SK-N-SH treated with all-trans-retinoic acid at 6 μM for 48 hours (cell line): ENCODE results near the gene MAST4.
A peak's percentile ranks its signal among the peaks of the same experiment; 100 is the strongest.

Experiments
- ATAC-seq: fragments of 200-7000 bp; cut with Tn5 transposase; 3 replicates; pipeline ENCODE4 v1.9.1; 2020; ENCODE audit warnings: mild to moderate bottlenecking, moderate library complexity
- ARNTL ChIP-seq: fragments of 450-650 bp; formaldehyde crosslinking; IDR thresholded peaks from 2 replicates; pipeline ENCODE4 v1.5.0; 2020; ENCODE audit warnings: low read depth, mild to moderate bottlenecking, moderate library complexity, borderline replicate concordance
- BACH2 ChIP-seq: fragments of 250-450 bp; sonication (Bioruptor Pico); IDR thresholded peaks from 2 replicates; pipeline ENCODE4 v1.9.0; 2021; ENCODE audit warnings: mild to moderate bottlenecking, borderline replicate concordance
- ESRRG ChIP-seq: fragments of 250-450 bp; sonication (Bioruptor Pico); IDR thresholded peaks from 2 replicates; pipeline ENCODE4 v1.6.1; 2021; ENCODE audit warnings: mild to moderate bottlenecking
- ISL1 ChIP-seq: fragments of 250-450 bp; sonication (Bioruptor Pico); IDR thresholded peaks from 2 replicates; pipeline ENCODE4 v2.1.2; 2022; ENCODE audit warnings: mild to moderate bottlenecking, moderate library complexity
- OSR1 ChIP-seq: fragments of 250-450 bp; sonication (Bioruptor Pico); IDR thresholded peaks from 2 replicates; pipeline ENCODE4 v1.8.0; 2022; ENCODE audit warnings: moderate library complexity, mild to moderate bottlenecking, inconsistent platforms
- RARB ChIP-seq: fragments of 250-450 bp; sonication (Bioruptor Pico); IDR thresholded peaks from 2 replicates; pipeline ENCODE4 v1.8.0; 2021; ENCODE audit warnings: mild to moderate bottlenecking, moderate library complexity
- SNAI2 ChIP-seq: fragments of 250-450 bp; sonication (Bioruptor Pico); IDR thresholded peaks from 2 replicates; pipeline ENCODE4 v1.5.0; 2020; ENCODE audit warnings: mild to moderate bottlenecking, moderate library complexity
- TCF4 ChIP-seq: fragments of 250-450 bp; sonication (Bioruptor Pico); IDR thresholded peaks from 2 replicates; pipeline ENCODE4 v1.8.0; 2021; ENCODE audit warnings: mild to moderate bottlenecking, moderate library complexity, borderline replicate concordance
- TOX ChIP-seq: fragments of 250-450 bp; sonication (Bioruptor Pico); IDR thresholded peaks from 2 replicates; pipeline ENCODE4 v1.8.0; 2021; ENCODE audit warnings: mild to moderate bottlenecking, moderate library complexity, borderline replicate concordance
- ZC3H10 ChIP-seq: fragments of 250-450 bp; sonication (Bioruptor Pico); IDR thresholded peaks from 2 replicates; pipeline ENCODE4 v1.5.1; 2021; ENCODE audit warnings: mild to moderate bottlenecking, moderate library complexity
- ZFP3 ChIP-seq: fragments of 250-450 bp; sonication (Bioruptor Pico); IDR thresholded peaks from 2 replicates; pipeline ENCODE4 v1.5.0; 2020; ENCODE audit warnings: mild to moderate bottlenecking, moderate library complexity
- ZNF70 ChIP-seq: fragments of 450-650 bp; formaldehyde crosslinking; IDR thresholded peaks from 2 replicates; pipeline ENCODE4 v1.5.0; 2020; ENCODE audit warnings: mild to moderate bottlenecking, moderate library complexity
- TF ChIP-seq, protein P1 (sequence below): fragments of 250-450 bp; sonication (Bioruptor Pico); IDR thresholded peaks from 2 replicates; pipeline ENCODE4 v1.5.0; 2020; ENCODE audit warnings: mild to moderate bottlenecking, moderate library complexity
- TF ChIP-seq, protein P2 (sequence below): fragments of 250-450 bp; sonication (Bioruptor Pico); IDR thresholded peaks from 2 replicates; pipeline ENCODE4 v1.5.1; 2020; ENCODE audit warnings: low read depth, mild to moderate bottlenecking, moderate library complexity
- TF ChIP-seq, protein P3 (sequence below): fragments of 250-450 bp; sonication (Bioruptor Pico); IDR thresholded peaks from 2 replicates; pipeline ENCODE4 v1.8.0; 2021; ENCODE audit warnings: low read depth, mild to moderate bottlenecking, moderate library complexity, borderline replicate concordance
- TF ChIP-seq, protein P4 (sequence below): fragments of 250-450 bp; sonication (Bioruptor Pico); IDR thresholded peaks from 2 replicates; pipeline ENCODE4 v1.8.0; 2020; ENCODE audit warnings: mild to moderate bottlenecking, moderate library complexity, borderline replicate concordance
- TF ChIP-seq, protein P5 (sequence below): fragments of 250-450 bp; sonication (Bioruptor Pico); IDR thresholded peaks from 2 replicates; pipeline ENCODE4 v1.5.1; 2021; ENCODE audit warnings: mild to moderate bottlenecking, moderate library complexity

Gene MAST4

DNA sequence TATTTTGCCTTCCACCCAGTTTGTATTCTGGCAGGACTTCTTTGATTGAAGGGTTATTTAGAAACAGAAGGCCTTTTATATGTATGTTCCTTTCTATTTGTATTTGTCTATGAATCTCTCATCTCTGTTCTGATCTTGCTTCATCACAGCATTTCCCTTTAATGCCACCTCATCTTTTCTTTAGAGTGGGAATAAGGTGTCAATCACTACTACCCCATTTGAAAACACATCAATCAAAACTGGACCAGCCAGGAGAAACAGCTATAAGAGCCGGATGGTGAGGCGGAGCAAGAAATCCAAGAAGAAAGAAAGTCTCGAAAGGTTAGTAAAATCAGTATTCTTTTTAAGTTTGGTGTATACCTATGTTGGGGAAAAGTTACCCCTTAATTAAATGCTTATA lies 564.1 kb downstream of the MAST4 start (continued):
- TF ChIP-seq, protein P1, sequence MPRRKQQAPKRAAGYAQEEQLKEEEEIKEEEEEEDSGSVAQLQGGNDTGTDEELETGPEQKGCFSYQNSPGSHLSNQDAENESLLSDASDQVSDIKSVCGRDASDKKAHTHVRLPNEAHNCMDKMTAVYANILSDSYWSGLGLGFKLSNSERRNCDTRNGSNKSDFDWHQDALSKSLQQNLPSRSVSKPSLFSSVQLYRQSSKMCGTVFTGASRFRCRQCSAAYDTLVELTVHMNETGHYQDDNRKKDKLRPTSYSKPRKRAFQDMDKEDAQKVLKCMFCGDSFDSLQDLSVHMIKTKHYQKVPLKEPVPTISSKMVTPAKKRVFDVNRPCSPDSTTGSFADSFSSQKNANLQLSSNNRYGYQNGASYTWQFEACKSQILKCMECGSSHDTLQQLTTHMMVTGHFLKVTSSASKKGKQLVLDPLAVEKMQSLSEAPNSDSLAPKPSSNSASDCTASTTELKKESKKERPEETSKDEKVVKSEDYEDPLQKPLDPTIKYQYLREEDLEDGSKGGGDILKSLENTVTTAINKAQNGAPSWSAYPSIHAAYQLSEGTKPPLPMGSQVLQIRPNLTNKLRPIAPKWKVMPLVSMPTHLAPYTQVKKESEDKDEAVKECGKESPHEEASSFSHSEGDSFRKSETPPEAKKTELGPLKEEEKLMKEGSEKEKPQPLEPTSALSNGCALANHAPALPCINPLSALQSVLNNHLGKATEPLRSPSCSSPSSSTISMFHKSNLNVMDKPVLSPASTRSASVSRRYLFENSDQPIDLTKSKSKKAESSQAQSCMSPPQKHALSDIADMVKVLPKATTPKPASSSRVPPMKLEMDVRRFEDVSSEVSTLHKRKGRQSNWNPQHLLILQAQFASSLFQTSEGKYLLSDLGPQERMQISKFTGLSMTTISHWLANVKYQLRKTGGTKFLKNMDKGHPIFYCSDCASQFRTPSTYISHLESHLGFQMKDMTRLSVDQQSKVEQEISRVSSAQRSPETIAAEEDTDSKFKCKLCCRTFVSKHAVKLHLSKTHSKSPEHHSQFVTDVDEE: no peak
- TF ChIP-seq, all 23 proteins: peak for 0

DNA sequence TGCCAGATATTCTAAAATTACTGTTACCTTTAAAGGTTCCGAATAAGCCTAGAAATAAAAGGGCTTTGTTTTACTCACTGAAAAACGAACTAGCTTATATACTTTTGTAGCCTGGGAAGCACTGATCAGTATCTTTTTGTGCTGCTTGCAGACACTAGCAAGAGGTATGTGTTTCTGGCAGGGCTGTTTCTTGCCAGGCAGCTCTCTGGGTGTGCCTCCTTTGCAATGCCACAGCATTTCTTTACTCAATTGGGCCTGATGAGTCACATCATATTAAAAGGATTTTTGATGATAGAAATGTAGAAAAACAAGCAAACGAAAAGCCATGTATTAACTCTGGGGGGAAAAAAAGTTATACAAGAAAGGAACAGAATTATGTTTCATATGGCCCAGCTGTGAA lies 564.8 kb downstream of the MAST4 start:
- peak; percentile 92 for ATAC-seq
- no peak for TF ChIP-seq ZFP3 (CRISPR knock-in tag)
- no peak for TF ChIP-seq SNAI2
- peak; percentile 45; the same call in 1 of the 2 replicates for TF ChIP-seq ISL1
- no peak for TF ChIP-seq TCF4 (CRISPR knock-in tag)

DNA sequence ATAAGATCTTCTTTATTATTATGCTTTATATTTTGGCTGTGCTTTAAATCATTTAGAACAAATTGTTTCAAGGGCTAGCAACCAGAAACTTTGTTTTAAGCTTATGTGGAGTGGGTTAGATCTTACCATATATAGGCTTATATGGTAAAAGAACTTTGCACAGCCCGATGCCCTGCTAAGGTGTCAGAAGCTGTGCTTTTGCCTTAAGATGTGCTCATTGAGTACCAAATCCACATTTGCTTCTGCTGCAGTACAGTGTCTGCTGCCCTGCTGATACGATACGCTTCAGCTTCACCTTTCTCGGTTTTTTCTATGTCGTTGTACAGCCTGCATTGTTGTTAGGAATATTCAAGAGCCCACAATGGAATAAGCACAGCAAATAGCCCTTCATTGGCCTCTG lies 565.6 kb downstream of the MAST4 start:
- TF ChIP-seq ISL1: no peak
- TF ChIP-seq OSR1: no peak
- no peak for TF ChIP-seq ZNF70
- no peak for ATAC-seq

DNA sequence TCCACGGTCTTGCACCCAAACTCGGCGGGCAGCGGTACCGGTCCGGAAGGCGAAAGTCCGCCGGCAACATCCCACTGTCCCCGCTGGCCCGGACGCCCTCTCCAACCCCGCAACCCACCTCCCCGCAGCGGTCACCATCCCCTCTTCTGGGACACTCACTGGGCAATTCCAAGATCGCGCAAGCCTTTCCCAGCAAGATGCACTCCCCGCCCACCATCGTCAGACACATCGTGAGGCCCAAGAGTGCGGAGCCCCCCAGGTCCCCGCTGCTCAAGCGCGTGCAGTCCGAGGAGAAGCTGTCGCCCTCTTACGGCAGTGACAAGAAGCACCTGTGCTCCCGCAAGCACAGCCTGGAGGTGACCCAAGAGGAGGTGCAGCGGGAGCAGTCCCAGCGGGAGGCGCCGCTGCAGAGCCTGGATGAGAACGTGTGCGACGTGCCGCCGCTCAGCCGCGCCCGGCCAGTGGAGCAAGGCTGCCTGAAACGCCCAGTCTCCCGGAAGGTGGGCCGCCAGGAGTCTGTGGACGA lies 567.1 kb downstream of the MAST4 start:
- TF ChIP-seq, protein P2, sequence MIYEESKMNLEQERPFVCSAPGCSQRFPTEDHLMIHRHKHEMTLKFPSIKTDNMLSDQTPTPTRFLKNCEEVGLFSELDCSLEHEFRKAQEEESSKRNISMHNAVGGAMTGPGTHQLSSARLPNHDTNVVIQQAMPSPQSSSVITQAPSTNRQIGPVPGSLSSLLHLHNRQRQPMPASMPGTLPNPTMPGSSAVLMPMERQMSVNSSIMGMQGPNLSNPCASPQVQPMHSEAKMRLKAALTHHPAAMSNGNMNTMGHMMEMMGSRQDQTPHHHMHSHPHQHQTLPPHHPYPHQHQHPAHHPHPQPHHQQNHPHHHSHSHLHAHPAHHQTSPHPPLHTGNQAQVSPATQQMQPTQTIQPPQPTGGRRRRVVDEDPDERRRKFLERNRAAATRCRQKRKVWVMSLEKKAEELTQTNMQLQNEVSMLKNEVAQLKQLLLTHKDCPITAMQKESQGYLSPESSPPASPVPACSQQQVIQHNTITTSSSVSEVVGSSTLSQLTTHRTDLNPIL (CRISPR knock-in tag): no peak
- TF ChIP-seq ZC3H10 (CRISPR knock-in tag) (no peak), RARB (no peak), ZFP3 (CRISPR knock-in tag) (no peak), ISL1 (no peak)
- TF ChIP-seq, protein P3, sequence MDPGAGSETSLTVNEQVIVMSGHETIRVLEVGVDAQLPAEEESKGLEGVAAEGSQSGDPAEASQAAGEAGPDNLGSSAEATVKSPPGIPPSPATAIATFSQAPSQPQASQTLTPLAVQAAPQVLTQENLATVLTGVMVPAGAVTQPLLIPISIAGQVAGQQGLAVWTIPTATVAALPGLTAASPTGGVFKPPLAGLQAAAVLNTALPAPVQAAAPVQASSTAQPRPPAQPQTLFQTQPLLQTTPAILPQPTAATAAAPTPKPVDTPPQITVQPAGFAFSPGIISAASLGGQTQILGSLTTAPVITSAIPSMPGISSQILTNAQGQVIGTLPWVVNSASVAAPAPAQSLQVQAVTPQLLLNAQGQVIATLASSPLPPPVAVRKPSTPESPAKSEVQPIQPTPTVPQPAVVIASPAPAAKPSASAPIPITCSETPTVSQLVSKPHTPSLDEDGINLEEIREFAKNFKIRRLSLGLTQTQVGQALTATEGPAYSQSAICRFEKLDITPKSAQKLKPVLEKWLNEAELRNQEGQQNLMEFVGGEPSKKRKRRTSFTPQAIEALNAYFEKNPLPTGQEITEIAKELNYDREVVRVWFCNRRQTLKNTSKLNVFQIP (CRISPR knock-in tag): no peak
- TF ChIP-seq, protein P1: no peak
- ATAC-seq: no peak

DNA sequence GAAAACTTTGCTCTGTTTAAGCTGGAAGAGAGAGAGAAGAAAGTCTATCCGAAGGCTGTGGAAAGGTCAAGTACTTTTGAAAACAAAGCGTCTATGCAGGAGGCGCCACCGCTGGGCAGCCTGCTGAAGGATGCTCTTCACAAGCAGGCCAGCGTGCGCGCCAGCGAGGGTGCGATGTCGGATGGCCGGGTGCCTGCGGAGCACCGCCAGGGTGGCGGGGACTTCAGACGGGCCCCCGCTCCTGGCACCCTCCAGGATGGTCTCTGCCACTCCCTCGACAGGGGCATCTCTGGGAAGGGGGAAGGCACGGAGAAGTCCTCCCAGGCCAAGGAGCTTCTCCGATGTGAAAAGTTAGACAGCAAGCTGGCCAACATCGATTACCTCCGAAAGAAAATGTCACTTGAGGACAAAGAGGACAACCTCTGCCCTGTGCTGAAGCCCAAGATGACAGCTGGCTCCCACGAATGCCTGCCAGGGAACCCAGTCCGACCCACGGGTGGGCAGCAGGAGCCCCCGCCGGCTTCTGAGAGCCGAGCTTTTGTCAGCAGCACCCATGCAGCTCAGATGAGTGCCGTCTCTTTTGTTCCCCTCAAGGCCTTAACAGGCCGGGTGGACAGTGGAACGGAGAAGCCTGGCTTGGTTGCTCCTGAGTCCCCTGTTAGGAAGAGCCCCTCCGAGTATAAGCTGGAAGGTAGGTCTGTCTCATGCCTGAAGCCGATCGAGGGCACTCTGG lies 567.8 kb downstream of the MAST4 start:
- ATAC-seq: no peak
- no peak for TF ChIP-seq RARB
- TF ChIP-seq, protein P2 (CRISPR knock-in tag): no peak
- TF ChIP-seq, protein P4, sequence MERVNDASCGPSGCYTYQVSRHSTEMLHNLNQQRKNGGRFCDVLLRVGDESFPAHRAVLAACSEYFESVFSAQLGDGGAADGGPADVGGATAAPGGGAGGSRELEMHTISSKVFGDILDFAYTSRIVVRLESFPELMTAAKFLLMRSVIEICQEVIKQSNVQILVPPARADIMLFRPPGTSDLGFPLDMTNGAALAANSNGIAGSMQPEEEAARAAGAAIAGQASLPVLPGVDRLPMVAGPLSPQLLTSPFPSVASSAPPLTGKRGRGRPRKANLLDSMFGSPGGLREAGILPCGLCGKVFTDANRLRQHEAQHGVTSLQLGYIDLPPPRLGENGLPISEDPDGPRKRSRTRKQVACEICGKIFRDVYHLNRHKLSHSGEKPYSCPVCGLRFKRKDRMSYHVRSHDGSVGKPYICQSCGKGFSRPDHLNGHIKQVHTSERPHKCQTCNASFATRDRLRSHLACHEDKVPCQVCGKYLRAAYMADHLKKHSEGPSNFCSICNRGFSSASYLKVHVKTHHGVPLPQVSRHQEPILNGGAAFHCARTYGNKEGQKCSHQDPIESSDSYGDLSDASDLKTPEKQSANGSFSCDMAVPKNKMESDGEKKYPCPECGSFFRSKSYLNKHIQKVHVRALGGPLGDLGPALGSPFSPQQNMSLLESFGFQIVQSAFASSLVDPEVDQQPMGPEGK: no peak
- TF ChIP-seq TCF4 (CRISPR knock-in tag): no peak
- no peak for TF ChIP-seq TOX
- TF ChIP-seq, protein P5, sequence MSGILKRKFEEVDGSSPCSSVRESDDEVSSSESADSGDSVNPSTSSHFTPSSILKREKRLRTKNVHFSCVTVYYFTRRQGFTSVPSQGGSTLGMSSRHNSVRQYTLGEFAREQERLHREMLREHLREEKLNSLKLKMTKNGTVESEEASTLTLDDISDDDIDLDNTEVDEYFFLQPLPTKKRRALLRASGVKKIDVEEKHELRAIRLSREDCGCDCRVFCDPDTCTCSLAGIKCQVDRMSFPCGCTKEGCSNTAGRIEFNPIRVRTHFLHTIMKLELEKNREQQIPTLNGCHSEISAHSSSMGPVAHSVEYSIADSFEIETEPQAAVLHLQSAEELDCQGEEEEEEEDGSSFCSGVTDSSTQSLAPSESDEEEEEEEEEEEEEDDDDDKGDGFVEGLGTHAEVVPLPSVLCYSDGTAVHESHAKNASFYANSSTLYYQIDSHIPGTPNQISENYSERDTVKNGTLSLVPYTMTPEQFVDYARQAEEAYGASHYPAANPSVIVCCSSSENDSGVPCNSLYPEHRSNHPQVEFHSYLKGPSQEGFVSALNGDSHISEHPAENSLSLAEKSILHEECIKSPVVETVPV (CRISPR knock-in tag): no peak
- TF ChIP-seq ARNTL (CRISPR knock-in tag): no peak
- no peak for TF ChIP-seq ESRRG (CRISPR knock-in tag)
- TF ChIP-seq BACH2: no peak
